NOMO-1 treated with dmso at 0.1 percent for 144 hours (cell line): Measurements from ENCODE around the gene HTRA2.

Experiments used
- DNase-seq: peaks from one replicate; lab custom pipeline; 2025; ENCODE audit not compliant: unreplicated experiment; lab: John Stamatoyannopoulos, UW

Gene HTRA2

GRCh38 chr2:74515271-74515980 lies 14.3 kb upstream of the HTRA2 start:
- DNase-seq, result no peak

- DNase-seq, result no peak
Measured at GRCh38 chr2:74515981-74516633, 13.6 kb upstream of the HTRA2 start.

GRCh38 chr2:74516650-74517049 lies 13.1 kb upstream of the HTRA2 start:
- DNase-seq, result no peak

GRCh38 chr2:74522516-74522915 lies 7.2 kb upstream of the HTRA2 start:
- DNase-seq, result no peak

- DNase-seq, result no peak
Measured at GRCh38 chr2:74524005-74524404, 5.7 kb upstream of the HTRA2 start.

- DNase-seq, result no peak
Measured at GRCh38 chr2:74524955-74525716, 4.6 kb upstream of the HTRA2 start.

- DNase-seq, result peak; percentile 56
Measured at GRCh38 chr2:74525717-74526648, 3.8 kb upstream of the HTRA2 start, which contains the start of gene DQX1. Gene DQX1, minus strand, starts transcription at chr2:74526231. Its CDS starts 502 bp downstream, at chr2:74525729.

GRCh38 chr2:74526649-74527230 lies 3.0 kb upstream of the HTRA2 start:
- DNase-seq, result no peak

- DNase-seq, result no peak
Measured at GRCh38 chr2:74527741-74528140, 2.0 kb upstream of the HTRA2 start.

GRCh38 chr2:74528600-74529356 lies 955 bp upstream of the HTRA2 start:
- no peak for DNase-seq

- DNase-seq, result peak; percentile 16
Measured at GRCh38 chr2:74530239-74531187, 780 bp downstream of the HTRA2 start.

GRCh38 chr2:74531666-74532065 lies 1.9 kb downstream of the HTRA2 start:
- no peak for DNase-seq

- DNase-seq, result no peak
Measured at GRCh38 chr2:74532222-74532621, 2.5 kb downstream of the HTRA2 start.

- DNase-seq, result no peak
Measured at GRCh38 chr2:74533464-74533863, 3.7 kb downstream of the HTRA2 start.

GRCh38 chr2:74534411-74534810 lies 4.7 kb downstream of the HTRA2 start:
- no peak for DNase-seq

GRCh38 chr2:74535440-74535965 lies 5.8 kb downstream of the HTRA2 start:
- DNase-seq, result no peak

- no peak for DNase-seq
Measured at GRCh38 chr2:74536166-74536950, 6.6 kb downstream of the HTRA2 start.

GRCh38 chr2:74537140-74537539 lies 7.4 kb downstream of the HTRA2 start:
- no peak for DNase-seq
